GM23248 (cell line): ENCODE data around the gene KCTD5. TPM values are rescaled to one million over a fixed set of nuclear protein-coding genes. Genes with fewer than 3 reads are reported as not detected.
"Not testable (repeated sequence)": the region's sequence is repeated elsewhere in the genome, so short reads cannot be mapped to it uniquely, and the experiment has no call there.

Experiments used
- DNase-seq: peaks from one replicate; pipeline ENCODE4 v3.0.0-alpha.2; 2015
- H2AFZ ChIP-seq: fragments of 200-600 bp; sonication (generic); 2 replicates; pipeline ENCODE4 v1.6.1; 2016; ENCODE audit warnings: antibody characterized with exemption
- H3F3A ChIP-seq: fragments of 200-600 bp; sonication (generic); 2 replicates; pipeline ENCODE4 v1.6.1; 2016; ENCODE audit warnings: mild to moderate bottlenecking, antibody characterized with exemption, mixed run types; ENCODE audit not compliant: insufficient read depth
- H3K27ac ChIP-seq: fragments of 200-600 bp; sonication (generic); 2 replicates; pipeline ENCODE4 v1.5.1; 2016; ENCODE audit warnings: mild to moderate bottlenecking
- H3K27me3 ChIP-seq: fragments of 200-600 bp; sonication (generic); replicated peaks from 2 replicates; pipeline ENCODE4 v1.6.1; 2016; ENCODE audit warnings: mild to moderate bottlenecking; ENCODE audit not compliant: insufficient read depth
- H3K36me3 ChIP-seq: fragments of 200-600 bp; sonication (generic); 2 replicates; pipeline ENCODE4 v1.6.1; 2016; ENCODE audit warnings: low read depth, mild to moderate bottlenecking
- H3K4me1 ChIP-seq: fragments of 200-600 bp; sonication (generic); 2 replicates; pipeline ENCODE4 v1.6.1; 2016; ENCODE audit warnings: mild to moderate bottlenecking; ENCODE audit not compliant: insufficient read depth
- H3K4me2 ChIP-seq: fragments of 200-600 bp; sonication (generic); one replicate; pipeline ENCODE4 v1.6.1; 2016; ENCODE audit warnings: mild to moderate bottlenecking; ENCODE audit not compliant: unreplicated experiment
- H3K4me3 ChIP-seq: fragments of 200-600 bp; sonication (generic); 2 replicates; pipeline ENCODE4 v1.5.1; 2016; ENCODE audit warnings: mild to moderate bottlenecking
- H3K79me2 ChIP-seq: fragments of 200-600 bp; sonication (generic); 2 replicates; pipeline ENCODE4 v1.6.1; 2016; ENCODE audit warnings: mild to moderate bottlenecking; ENCODE audit not compliant: insufficient read depth
- H3K9ac ChIP-seq: fragments of 200-600 bp; sonication (generic); 2 replicates; pipeline ENCODE4 v1.6.1; 2016; ENCODE audit warnings: mild to moderate bottlenecking
- H3K9me2 ChIP-seq: fragments of 200-600 bp; sonication (generic); 2 replicates; pipeline ENCODE4 v1.6.1; 2016; ENCODE audit warnings: mixed run types, mild to moderate bottlenecking, moderate library complexity; ENCODE audit not compliant: insufficient read depth
- H3K9me3 ChIP-seq: fragments of 200-600 bp; sonication (generic); one replicate; pipeline ENCODE4 v1.6.1; 2017; ENCODE audit warnings: low read depth
- H4K20me1 ChIP-seq: fragments of 200-600 bp; sonication (generic); 2 replicates; pipeline ENCODE4 v1.6.0; 2016; ENCODE audit not compliant: insufficient read depth
- EZH2 ChIP-seq: fragments of 200-600 bp; sonication (generic); IDR thresholded peaks from 2 replicates; pipeline ENCODE4 v1.6.1; 2018; ENCODE audit warnings: antibody characterized with exemption, mild to moderate bottlenecking; ENCODE audit not compliant: insufficient read depth, poor library complexity, severe bottlenecking
- EZH2phosphoT487 ChIP-seq: fragments of 200-600 bp; sonication (generic); IDR thresholded peaks from 2 replicates; pipeline ENCODE4 v1.6.1; 2018; ENCODE audit warnings: antibody characterized with exemption, moderate library complexity, mild to moderate bottlenecking, low read depth; ENCODE audit not compliant: insufficient read depth
- WGBS, 2 experiments: methylation state at CpG; one replicate each; pipeline ENCODE4 v1.1.6; 2015 to 2017; ENCODE audit warnings: low lambda C conversion rate in 2 of 2, low coverage in 1 of 2; ENCODE audit errors: missing lambda C conversion rate in 2 of 2; 5-methylcytosine and 5-hydroxymethylcytosine counted together
- in situ Hi-C: fragments of 300-500 bp; cut with MboI; formaldehyde crosslinking; loops from 2 replicates; pipeline ENCODE4 v1.15.0; 2020
- polyA plus RNA-seq: library from polyadenylated mRNA; unstranded; fragments of >200 nt; fragmentation: Nextera tagmentation; extraction: Ambion mirVana; gene quantifications from 2 replicates; pipeline ENCODE4 v1.2.1, GENCODE V29; 2016
- total RNA-seq: library from RNA; depleted of rRNA; stranded (reverse); fragments of >200 nt; shearing (Covaris generic); gene quantifications from 2 replicates; pipeline ENCODE4 v1.2.3, GENCODE V29; 2014

The KCTD5 gene
- total and polyA plus RNA-seq, 2 experiments from 2014 or later = 33.2 to 38.3 TPM

GRCh38 chr16:2663553-2664546 lies 18.5 kb upstream of the KCTD5 start:
- peaks cover 19% of the 10 kb centered on the region for H3F3A ChIP-seq
- no peaks in the 10 kb centered on the region for H3K27me3 ChIP-seq
- H3K9me3 ChIP-seq = no peaks in the 10 kb centered on the region
- DNase-seq = peak; percentile 71
- H2AFZ ChIP-seq = no peak overlapping the region
- TF ChIP-seq EZH2phosphoT487 (no peak), EZH2 (no peak)
- H3K4me2 ChIP-seq = no peak overlapping the region
- peak overlapping the region; percentile 7; the same call in 1 of the 2 replicates for H3K27ac ChIP-seq
- H3K9ac ChIP-seq = no peak overlapping the region
- H3K79me2 ChIP-seq = no peaks in the 10 kb centered on the region; the same call in 1 of the 2 replicates
- no peak overlapping the region for H3K4me3 ChIP-seq
- H3K4me1 ChIP-seq = peaks cover 10% of the 10 kb centered on the region; the same call in 1 of the 2 replicates
- in situ Hi-C loops = no loop called here
- H3K9me2 ChIP-seq = no peaks in the 10 kb centered on the region
- H4K20me1 ChIP-seq = no peaks in the 10 kb centered on the region
- WGBS, 2 experiments = 67 to 68% methylated on average over 23 of the region's 23 CpGs
- H3K36me3 ChIP-seq = peaks cover 3% of the 10 kb centered on the region; the same call in 1 of the 2 replicates

GRCh38 chr16:2664574-2664982 lies 17.7 kb upstream of the KCTD5 start:
- Histone ChIP-seq H3K9me2 (no peaks in the 10 kb centered on the region), H3K36me3 (peaks cover 3% of the 10 kb centered on the region; the same call in 1 of the 2 replicates), H3K79me2 (peaks cover 6% of the 10 kb centered on the region), H3K9me3 (no peaks in the 10 kb centered on the region), H3K9ac (no peak overlapping the region), H2AFZ (no peak overlapping the region), H3K27ac (no peak overlapping the region), H4K20me1 (no peaks in the 10 kb centered on the region), H3K4me3 (no peak overlapping the region), H3F3A (peaks cover 19% of the 10 kb centered on the region), H3K4me2 (no peak overlapping the region), H3K27me3 (no peaks in the 10 kb centered on the region), H3K4me1 (peaks cover 10% of the 10 kb centered on the region; the same call in 1 of the 2 replicates)
- DNase-seq = no peak
- no peak for TF ChIP-seq EZH2phosphoT487
- TF ChIP-seq EZH2 = no peak
- in situ Hi-C loops = no loop called here
- 65 to 70% methylated on average over 9 of the region's 9 CpGs for WGBS, 2 experiments

GRCh38 chr16:2666671-2667070 lies 15.7 kb upstream of the KCTD5 start:
- DNase-seq, H3K4me2 ChIP-seq, H2AFZ ChIP-seq, in situ Hi-C loops, H4K20me1 ChIP-seq, H3K9me3 ChIP-seq, H3K9me2 ChIP-seq, H3K27ac ChIP-seq, H3K4me3 ChIP-seq, H3K36me3 ChIP-seq, H3K9ac ChIP-seq, H3K27me3 ChIP-seq: not testable (repeated sequence)
- H3K79me2 ChIP-seq = peaks cover 20% of the 10 kb centered on the region
- H3K4me1 ChIP-seq = peaks cover 10% of the 10 kb centered on the region
- WGBS, 2 experiments = 90 to 91% methylated on average over 7 of the region's 7 CpGs
- peaks cover 19% of the 10 kb centered on the region for H3F3A ChIP-seq

GRCh38 chr16:2669587-2669986 lies 12.7 kb upstream of the KCTD5 start:
- not testable (repeated sequence) for DNase-seq, H3F3A ChIP-seq

GRCh38 chr16:2670017-2670416 lies 12.3 kb upstream of the KCTD5 start:
- not testable (repeated sequence) for H3K9me3 ChIP-seq

More at GRCh38 chr16:2669587-2669986, 12.7 kb upstream of the KCTD5 start:
- WGBS, 2 experiments = 62 to 69% methylated on average over 8 to 10 of the region's 10 CpGs
- H3K9me2 ChIP-seq, in situ Hi-C loops, H3K4me3 ChIP-seq, H2AFZ ChIP-seq, H3K9me3 ChIP-seq, H3K4me1 ChIP-seq, H3K27me3 ChIP-seq, H3K36me3 ChIP-seq, H3K4me2 ChIP-seq, H3K27ac ChIP-seq, H4K20me1 ChIP-seq, H3K9ac ChIP-seq: not testable (repeated sequence)
- peaks cover 30% of the 10 kb centered on the region for H3K79me2 ChIP-seq

GRCh38 chr16:2671193-2671592 lies 11.1 kb upstream of the KCTD5 start:
- H3K4me1 ChIP-seq, H3K36me3 ChIP-seq, H3K27ac ChIP-seq, H3K9me2 ChIP-seq, H4K20me1 ChIP-seq, H3F3A ChIP-seq, in situ Hi-C loops, H3K4me2 ChIP-seq, H3K9me3 ChIP-seq, H3K9ac ChIP-seq, H3K27me3 ChIP-seq, H2AFZ ChIP-seq, H3K4me3 ChIP-seq: not testable (repeated sequence)
- H3K79me2 ChIP-seq = peaks cover 30% of the 10 kb centered on the region
- WGBS, 2 experiments = 51 to 56% methylated on average over 10 of the region's 10 CpGs
- peak; percentile 38 for DNase-seq

More at GRCh38 chr16:2670017-2670416, 12.3 kb upstream of the KCTD5 start:
- H2AFZ ChIP-seq, H3K27me3 ChIP-seq, in situ Hi-C loops, H3K36me3 ChIP-seq, H3F3A ChIP-seq, H4K20me1 ChIP-seq, H3K9me2 ChIP-seq, H3K9ac ChIP-seq, H3K27ac ChIP-seq, H3K4me1 ChIP-seq, H3K4me2 ChIP-seq, H3K4me3 ChIP-seq: not testable (repeated sequence)
- 14 to 16% methylated on average over 14 to 15 of the region's 15 CpGs for WGBS, 2 experiments
- peaks cover 30% of the 10 kb centered on the region for H3K79me2 ChIP-seq
- peak; percentile 67 for DNase-seq
